ENCODE data around the gene PDE11A.

GRCh38 chr2:177712462-177712861 lies 360.1 kb downstream of the PDE11A start:
- TF ChIP-seq CTCF (IDR thresholded peaks at IDR 0.05) (no peak), POLR2A (IDR thresholded peaks at IDR 0.05; ENCODE audit: low read length) (no peak)

Measured in A549 (cell line).